DND-41 (cell line): ENCODE results near the gene LARP4B.

Source experiments
- EZH2 ChIP-seq: IDR thresholded peaks from 3 replicates; pipeline ENCODE4 v1.6.1; 2012; ENCODE audit warnings: borderline replicate concordance, low read depth, mild to moderate bottlenecking, moderate library complexity, low read length, inconsistent platforms; ENCODE audit not compliant: severe bottlenecking
- TF ChIP-seq, protein P1 (sequence below): IDR thresholded peaks from 2 replicates; pipeline ENCODE4 v1.5.1; 2012; ENCODE audit warnings: borderline replicate concordance, low read length, moderate library complexity, mild to moderate bottlenecking; ENCODE audit not compliant: poor library complexity, severe bottlenecking; ENCODE audit errors: extremely low read depth

DNA sequence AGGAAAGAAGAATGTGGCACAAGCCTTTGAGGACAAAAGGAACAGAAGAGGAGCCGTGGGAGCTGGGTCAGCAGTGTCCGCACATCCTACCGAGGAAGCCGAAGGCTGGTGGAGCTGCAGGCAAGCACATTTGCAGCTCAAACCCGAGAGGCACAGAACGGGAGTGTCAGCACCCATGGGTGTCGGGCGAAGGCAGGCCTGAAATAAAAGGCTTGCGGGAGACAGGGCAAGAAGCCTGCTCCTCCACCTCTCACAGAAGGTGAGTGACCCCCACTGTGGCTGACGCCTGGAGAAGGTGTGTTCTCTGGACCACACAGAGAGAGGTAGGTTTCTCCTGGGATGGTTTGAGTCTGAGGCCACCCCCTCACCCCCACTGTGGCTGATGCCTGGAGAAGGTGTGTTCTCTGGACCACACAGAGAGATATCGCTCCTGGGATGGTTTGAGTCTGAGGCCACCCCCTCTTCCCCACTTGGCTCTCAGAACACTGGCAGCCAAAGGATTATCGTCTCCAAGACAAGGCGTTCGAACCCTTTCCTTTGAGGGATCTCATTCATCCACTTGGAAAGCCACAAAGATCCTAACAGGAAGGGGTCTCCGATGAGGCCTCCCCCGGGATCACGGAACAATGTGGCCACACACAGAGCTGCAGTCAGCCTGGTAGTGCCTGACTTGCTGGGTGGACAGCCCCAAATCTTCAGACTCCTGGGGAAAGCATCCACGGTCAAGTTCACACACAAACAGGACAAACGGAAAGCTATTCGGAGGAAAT, 35.1 kb upstream of the LARP4B start:
- TF ChIP-seq EZH2, result no peak
- TF ChIP-seq, protein P1, sequence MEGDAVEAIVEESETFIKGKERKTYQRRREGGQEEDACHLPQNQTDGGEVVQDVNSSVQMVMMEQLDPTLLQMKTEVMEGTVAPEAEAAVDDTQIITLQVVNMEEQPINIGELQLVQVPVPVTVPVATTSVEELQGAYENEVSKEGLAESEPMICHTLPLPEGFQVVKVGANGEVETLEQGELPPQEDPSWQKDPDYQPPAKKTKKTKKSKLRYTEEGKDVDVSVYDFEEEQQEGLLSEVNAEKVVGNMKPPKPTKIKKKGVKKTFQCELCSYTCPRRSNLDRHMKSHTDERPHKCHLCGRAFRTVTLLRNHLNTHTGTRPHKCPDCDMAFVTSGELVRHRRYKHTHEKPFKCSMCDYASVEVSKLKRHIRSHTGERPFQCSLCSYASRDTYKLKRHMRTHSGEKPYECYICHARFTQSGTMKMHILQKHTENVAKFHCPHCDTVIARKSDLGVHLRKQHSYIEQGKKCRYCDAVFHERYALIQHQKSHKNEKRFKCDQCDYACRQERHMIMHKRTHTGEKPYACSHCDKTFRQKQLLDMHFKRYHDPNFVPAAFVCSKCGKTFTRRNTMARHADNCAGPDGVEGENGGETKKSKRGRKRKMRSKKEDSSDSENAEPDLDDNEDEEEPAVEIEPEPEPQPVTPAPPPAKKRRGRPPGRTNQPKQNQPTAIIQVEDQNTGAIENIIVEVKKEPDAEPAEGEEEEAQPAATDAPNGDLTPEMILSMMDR, result no peak
